Measurements from ENCODE around the gene ARSG.

DNA sequence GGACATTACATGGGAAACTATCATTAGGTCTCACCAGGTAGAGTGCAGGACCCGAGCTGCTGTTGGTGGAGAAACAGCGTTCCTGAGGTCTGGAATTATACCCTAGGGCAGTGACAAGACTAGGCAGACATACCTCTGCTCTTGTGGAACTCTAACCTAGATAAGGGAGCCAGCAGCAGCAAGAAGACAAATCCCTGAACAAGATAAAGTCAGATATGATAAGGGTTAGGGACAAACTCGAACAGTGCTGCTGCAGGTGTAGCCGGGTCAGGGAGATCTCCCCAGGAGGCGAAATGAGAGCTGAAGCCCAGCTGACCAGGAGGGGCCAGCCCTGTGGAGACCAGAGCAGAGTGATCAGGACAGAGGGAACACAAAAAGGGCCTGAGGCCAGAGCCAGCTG, 34.7 kb downstream of the ARSG start:
- TF ChIP-seq, protein P1, sequence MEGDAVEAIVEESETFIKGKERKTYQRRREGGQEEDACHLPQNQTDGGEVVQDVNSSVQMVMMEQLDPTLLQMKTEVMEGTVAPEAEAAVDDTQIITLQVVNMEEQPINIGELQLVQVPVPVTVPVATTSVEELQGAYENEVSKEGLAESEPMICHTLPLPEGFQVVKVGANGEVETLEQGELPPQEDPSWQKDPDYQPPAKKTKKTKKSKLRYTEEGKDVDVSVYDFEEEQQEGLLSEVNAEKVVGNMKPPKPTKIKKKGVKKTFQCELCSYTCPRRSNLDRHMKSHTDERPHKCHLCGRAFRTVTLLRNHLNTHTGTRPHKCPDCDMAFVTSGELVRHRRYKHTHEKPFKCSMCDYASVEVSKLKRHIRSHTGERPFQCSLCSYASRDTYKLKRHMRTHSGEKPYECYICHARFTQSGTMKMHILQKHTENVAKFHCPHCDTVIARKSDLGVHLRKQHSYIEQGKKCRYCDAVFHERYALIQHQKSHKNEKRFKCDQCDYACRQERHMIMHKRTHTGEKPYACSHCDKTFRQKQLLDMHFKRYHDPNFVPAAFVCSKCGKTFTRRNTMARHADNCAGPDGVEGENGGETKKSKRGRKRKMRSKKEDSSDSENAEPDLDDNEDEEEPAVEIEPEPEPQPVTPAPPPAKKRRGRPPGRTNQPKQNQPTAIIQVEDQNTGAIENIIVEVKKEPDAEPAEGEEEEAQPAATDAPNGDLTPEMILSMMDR (IDR thresholded peaks at IDR 0.05; ENCODE audit: low read length): no peak
- TF ChIP-seq EZH2 (IDR thresholded peaks at IDR 0.05; ENCODE audit: borderline replicate concordance, low read length): no peak

Measured in OCI-LY1 (cell line).